Lung (tissue), 12 donors: ENCODE results near the gene SDR39U1. TPM values are rescaled to one million over a fixed set of nuclear protein-coding genes. Genes with fewer than 3 reads are reported as not detected.

Source experiments
- ATAC-seq: fragments of 200-7000 bp; cut with Tn5 transposase; one replicate; pipeline ENCODE4 v1.9.1; 2020; ENCODE audit warnings: moderate number of reproducible peaks; ENCODE audit not compliant: insufficient read depth, low FRiP score
- DNase-seq, 3 donors: peaks; one replicate each; pipeline ENCODE4 v3.0.0-alpha.2; 2013 to 2017
- H3K27ac ChIP-seq, 2 donors: one replicate each; pipeline ENCODE4 v1.5.1; 2013; ENCODE audit warnings: mild to moderate bottlenecking in 2 of 2, moderate library complexity in 2 of 2, control low read depth in 1 of 2, inconsistent platforms in 1 of 2, low read depth in 1 of 2, low read length in 1 of 2
- H3K27me3 ChIP-seq, 3 donors: one replicate each; pipeline ENCODE4 v1.5.1; 2013; ENCODE audit warnings: low read length in 2 of 3; ENCODE audit not compliant: control insufficient read depth in 3 of 3, insufficient read depth in 3 of 3
- H3K36me3 ChIP-seq, 4 donors: one replicate each; pipeline ENCODE4 v1.5.1; 2013; ENCODE audit warnings: low read length in 4 of 4, mild to moderate bottlenecking in 1 of 4, moderate library complexity in 1 of 4; ENCODE audit not compliant: control insufficient read depth in 4 of 4, insufficient read depth in 4 of 4
- H3K4me1 ChIP-seq, 5 donors: one replicate each; pipeline ENCODE4 v1.5.1; 2013; ENCODE audit warnings: low read length in 5 of 5, mild to moderate bottlenecking in 2 of 5, moderate library complexity in 1 of 5; ENCODE audit not compliant: control insufficient read depth in 5 of 5, insufficient read depth in 5 of 5
- H3K4me3 ChIP-seq: one replicate; pipeline ENCODE4 v1.5.1; 2013; ENCODE audit warnings: mild to moderate bottlenecking, control low read depth, moderate library complexity
- H3K9ac ChIP-seq, 2 donors: one replicate each; pipeline ENCODE4 v1.5.1; 2013; ENCODE audit warnings: low read length in 2 of 2, control low read depth in 1 of 2; ENCODE audit not compliant: insufficient read depth in 1 of 2
- H3K9me3 ChIP-seq, 4 donors: one replicate each; pipeline ENCODE4 v1.5.1; 2013; ENCODE audit warnings: low read length in 3 of 4, mild to moderate bottlenecking in 1 of 4, moderate library complexity in 1 of 4; ENCODE audit not compliant: control insufficient read depth in 4 of 4, insufficient read depth in 3 of 4
- CTCF ChIP-seq: IDR thresholded peaks from 2 replicates; pipeline ENCODE4 v1.5.1; 2012; ENCODE audit warnings: mild to moderate bottlenecking; ENCODE audit errors: control extremely low read depth, extremely low read depth
- WGBS, 2 donors: extraction: QIAGEN DNeasy Blood & Tissue Kit; methylation state at CpG; one replicate each; pipeline ENCODE4 v1.1.7; 2013; 5-methylcytosine and 5-hydroxymethylcytosine counted together
- polyA plus RNA-seq, 2 donors: library from polyadenylated mRNA; stranded (reverse); fragments of 200-250 nt; gene quantifications; one replicate each; pipeline ENCODE4 v1.2.1, GENCODE V29; 2013
- total RNA-seq, 2 donors: library from RNA; depleted of rRNA in 1 of 2; stranded (reverse); fragments of >200 nt in 1 of 2; gene quantifications; one replicate each; pipeline ENCODE4 v1.2.1, GENCODE V29; 2014 to 2021
- donor health status: control.
- donor health status: control.
- donor health status: Bipolar disorder and iron deficiency.
- donor health status: healthy.
- donor health status: DM: yes; HTN: yes; CAD: no.

The SDR39U1 gene
- total and polyA plus RNA-seq, 4 donors = 19.5 to 63.9 (median 52.8) TPM

GRCh38 chr14:24394275-24394674, 48.3 kb downstream of the SDR39U1 start:
- no peaks in the 10 kb centered on the region for H3K27me3 ChIP-seq
- no peak overlapping the region for H3K9ac ChIP-seq
- no peak overlapping the region for H3K4me3 ChIP-seq
- no peak for TF ChIP-seq CTCF
- H3K4me1 ChIP-seq = peaks cover 0 to 35% (median 16%) of the 10 kb centered on the region in 5 donors
- no peak for DNase-seq
- no peaks in the 10 kb centered on the region for H3K36me3 ChIP-seq
- WGBS, 2 donors = 44 to 45% methylated on average over 3 of the region's 3 CpGs
- H3K9me3 ChIP-seq = no peaks in the 10 kb centered on the region
- ATAC-seq = no peak
- H3K27ac ChIP-seq = no peak overlapping the region

- peak in 2 of 3 donors; percentile 54 to 69 for DNase-seq
Observed at GRCh38 chr14:24392325-24393091, 50.1 kb downstream of the SDR39U1 start.

GRCh38 chr14:24390701-24391468, 51.7 kb downstream of the SDR39U1 start:
- no peak for ATAC-seq
- no peak for TF ChIP-seq CTCF
- Histone ChIP-seq H3K4me3 (no peak overlapping the region), H3K27me3 (no peaks in the 10 kb centered on the region), H3K27ac (no peak overlapping the region), H3K9me3 (no peaks in the 10 kb centered on the region), H3K4me1 (peaks cover 0 to 34% (median 9%) of the 10 kb centered on the region in 5 donors), H3K9ac (no peak overlapping the region), H3K36me3 (no peaks in the 10 kb centered on the region)
- no peak for DNase-seq
- WGBS, 2 donors = 21 to 45% methylated on average over 6 of the region's 6 CpGs

More at GRCh38 chr14:24392325-24393091, 50.1 kb downstream of the SDR39U1 start:
- ATAC-seq = no peak
- no peak overlapping the region for H3K9ac ChIP-seq
- H3K27ac ChIP-seq = no peak overlapping the region
- no peaks in the 10 kb centered on the region for H3K9me3 ChIP-seq
- 66 to 72% methylated on average over 8 of the region's 8 CpGs for WGBS, 2 donors
- no peaks in the 10 kb centered on the region for H3K27me3 ChIP-seq
- H3K4me3 ChIP-seq = no peak overlapping the region
- H3K36me3 ChIP-seq = no peaks in the 10 kb centered on the region
- no peak for TF ChIP-seq CTCF
- peaks cover 0 to 37% (median 13%) of the 10 kb centered on the region in 5 donors for H3K4me1 ChIP-seq

Other genes starting within 250 kb of the SDR39U1 start
- 10 to 100 TPM; 42.3 to 71.9 TPM for gene TM9SF1, start 247.3 kb downstream of the SDR39U1 start, total RNA-seq
- gene TM9SF1, start 247.3 kb downstream of the SDR39U1 start, polyA plus RNA-seq = 10 to 100 TPM; 32.7 to 61.7 TPM
- gene TSSK4, start 237.1 kb downstream of the SDR39U1 start, total RNA-seq = 1 to 10 TPM in 1 of 2 donors, not detected in 1; 1.2 TPM
- gene TSSK4, start 237.1 kb downstream of the SDR39U1 start, polyA plus RNA-seq = under 1 TPM; 0.02 to 0.10 TPM
- gene CHMP4A, start 229.3 kb downstream of the SDR39U1 start, total RNA-seq = 10 to 100 TPM; 37.2 to 50.8 TPM
- gene CHMP4A, start 229.3 kb downstream of the SDR39U1 start, polyA plus RNA-seq = 100 to 1,000 TPM in 1 of 2 donors, 10 to 100 TPM in 1; 70.4 to 103 TPM
- 10 to 100 TPM; 20.8 to 24.8 TPM for gene MDP1, start 226.7 kb downstream of the SDR39U1 start, total RNA-seq
- 10 to 100 TPM; 17.2 to 31.4 TPM for gene MDP1, start 226.7 kb downstream of the SDR39U1 start, polyA plus RNA-seq
- 100 to 1,000 TPM in 1 of 2 donors, 10 to 100 TPM in 1; 69.5 to 147 TPM for gene NEDD8, start 210.4 kb downstream of the SDR39U1 start, total RNA-seq
- 100 to 1,000 TPM; 242 to 246 TPM for gene NEDD8, start 210.4 kb downstream of the SDR39U1 start, polyA plus RNA-seq
- 10 to 100 TPM; 63.1 TPM for gene GMPR2, start 209.8 kb downstream of the SDR39U1 start, total RNA-seq
- 10 to 100 TPM; 42.9 to 71.1 TPM for gene GMPR2, start 209.8 kb downstream of the SDR39U1 start, polyA plus RNA-seq
- 10 to 100 TPM; 48.2 to 89.1 TPM for gene TINF2, start 200.2 kb downstream of the SDR39U1 start, total RNA-seq
- gene TINF2, start 200.2 kb downstream of the SDR39U1 start, polyA plus RNA-seq = 10 to 100 TPM; 45.2 to 82.6 TPM
- gene TGM1, start 179.6 kb downstream of the SDR39U1 start, total RNA-seq = 1 to 10 TPM; 1.9 to 8.8 TPM
- 10 to 100 TPM in 1 of 2 donors, 1 to 10 TPM in 1; 9.8 to 11.3 TPM for gene TGM1, start 179.6 kb downstream of the SDR39U1 start, polyA plus RNA-seq
- gene RABGGTA, start 171.2 kb downstream of the SDR39U1 start, total RNA-seq = 10 to 100 TPM; 19.7 to 55.8 TPM
- 10 to 100 TPM; 40.3 to 45.4 TPM for gene RABGGTA, start 171.2 kb downstream of the SDR39U1 start, polyA plus RNA-seq
- 10 to 100 TPM; 20.8 to 24.0 TPM for gene DHRS1, start 143.0 kb downstream of the SDR39U1 start, total RNA-seq
- gene DHRS1, start 143.0 kb downstream of the SDR39U1 start, polyA plus RNA-seq = 10 to 100 TPM; 20.6 to 27.8 TPM
- 10 to 100 TPM; 14.1 to 25.9 TPM for gene NOP9, start 142.9 kb downstream of the SDR39U1 start, total RNA-seq
- gene NOP9, start 142.9 kb downstream of the SDR39U1 start, polyA plus RNA-seq = 10 to 100 TPM; 12.1 to 13.5 TPM
- 10 to 100 TPM in 1 of 2 donors, 1 to 10 TPM in 1; 9.6 to 18.8 TPM for gene CIDEB, start 134.8 kb downstream of the SDR39U1 start, total RNA-seq
- 10 to 100 TPM in 1 of 2 donors, 1 to 10 TPM in 1; 8.3 to 19.7 TPM for gene CIDEB, start 134.8 kb downstream of the SDR39U1 start, polyA plus RNA-seq
- 10 to 100 TPM in 1 of 2 donors, 1 to 10 TPM in 1; 5.8 to 14.0 TPM for gene LTB4R2, start 132.6 kb downstream of the SDR39U1 start, total RNA-seq
- 1 to 10 TPM; 1.8 to 5.5 TPM for gene LTB4R2, start 132.6 kb downstream of the SDR39U1 start, polyA plus RNA-seq
- gene LTB4R, start 131.3 kb downstream of the SDR39U1 start, total RNA-seq = 10 to 100 TPM in 1 of 2 donors, 1 to 10 TPM in 1; 4.4 to 14.8 TPM
- 10 to 100 TPM in 1 of 2 donors, 1 to 10 TPM in 1; 7.3 to 47.0 TPM for gene LTB4R, start 131.3 kb downstream of the SDR39U1 start, polyA plus RNA-seq
- gene ADCY4, start 107.7 kb downstream of the SDR39U1 start, total RNA-seq = 10 to 100 TPM; 35.7 to 36.3 TPM
- 10 to 100 TPM; 22.6 to 42.8 TPM for gene ADCY4, start 107.7 kb downstream of the SDR39U1 start, polyA plus RNA-seq
- 10 to 100 TPM in 1 of 2 donors, 1 to 10 TPM in 1; 6.4 to 26.0 TPM for gene RIPK3, start 102.8 kb downstream of the SDR39U1 start, total RNA-seq
- gene RIPK3, start 102.8 kb downstream of the SDR39U1 start, polyA plus RNA-seq = 10 to 100 TPM; 13.0 to 23.4 TPM
- 10 to 100 TPM; 38.2 to 38.6 TPM for gene NFATC4, start 74.6 kb downstream of the SDR39U1 start, total RNA-seq
- gene NFATC4, start 74.6 kb downstream of the SDR39U1 start, polyA plus RNA-seq = 10 to 100 TPM; 13.9 to 71.4 TPM
- 10 to 100 TPM; 16.1 to 49.8 TPM for gene NYNRIN, start 43.8 kb downstream of the SDR39U1 start, total RNA-seq
- 1 to 10 TPM; 2.9 to 4.2 TPM for gene NYNRIN, start 43.8 kb downstream of the SDR39U1 start, polyA plus RNA-seq
- 1 to 10 TPM; 1.7 to 4.9 TPM for gene CBLN3, start 13.1 kb downstream of the SDR39U1 start, total RNA-seq
- 1 to 10 TPM; 1.9 to 2.1 TPM for gene CBLN3, start 13.1 kb downstream of the SDR39U1 start, polyA plus RNA-seq
- gene KHNYN, start 12.8 kb downstream of the SDR39U1 start, total RNA-seq = 10 to 100 TPM; 48.1 to 60.2 TPM
- gene KHNYN, start 12.8 kb downstream of the SDR39U1 start, polyA plus RNA-seq = 10 to 100 TPM; 27.0 to 34.1 TPM
- gene CMA1, start 65.5 kb upstream of the SDR39U1 start, total RNA-seq = under 1 TPM in 1 of 2 donors, not detected in 1; 0.34 TPM
- not detected for gene CMA1, start 65.5 kb upstream of the SDR39U1 start, polyA plus RNA-seq
- gene CTSG, start 133.5 kb upstream of the SDR39U1 start, total RNA-seq = 1 to 10 TPM in 1 of 2 donors, under 1 TPM in 1; 0.55 to 9.6 TPM
- 1 to 10 TPM in 1 of 2 donors, under 1 TPM in 1; 0.65 to 6.3 TPM for gene CTSG, start 133.5 kb upstream of the SDR39U1 start, polyA plus RNA-seq
- 1 to 10 TPM in 1 of 2 donors, not detected in 1; 1.2 TPM for gene GZMH, start 166.9 kb upstream of the SDR39U1 start, total RNA-seq
- gene GZMH, start 166.9 kb upstream of the SDR39U1 start, polyA plus RNA-seq = 1 to 10 TPM; 2.9 to 3.1 TPM
- 1 to 10 TPM; 2.2 to 5.1 TPM for gene GZMB, start 191.4 kb upstream of the SDR39U1 start, total RNA-seq
- 10 to 100 TPM in 1 of 2 donors, 1 to 10 TPM in 1; 6.0 to 15.7 TPM for gene GZMB, start 191.4 kb upstream of the SDR39U1 start, polyA plus RNA-seq